HL-60 (cell line): ENCODE data around the gene DENND5A.
"Not testable (repeated sequence)": the region's sequence is repeated elsewhere in the genome, so short reads cannot be mapped to it uniquely, and the experiment has no call there.

Experiments used
- DNase-seq, 2 experiments: peaks; one replicate each; pipeline ENCODE4 v3.0.0-alpha.2; 2010 to 2020; ENCODE audit warnings: low read depth in 1 of 2, low spot score in 1 of 2
- H3K27ac ChIP-seq: fragments of 250-450 bp; sonication (Bioruptor Pico); replicated peaks from 2 replicates; pipeline ENCODE4 v1.5.1; 2020; ENCODE audit warnings: mild to moderate bottlenecking, moderate library complexity
- H3K27me3 ChIP-seq: fragments of 250-450 bp; sonication (Bioruptor Pico); 2 replicates; pipeline ENCODE4 v1.5.1; 2021; ENCODE audit warnings: mild to moderate bottlenecking, moderate library complexity; ENCODE audit not compliant: insufficient read depth, poor library complexity, severe bottlenecking
- H3K4me3 ChIP-seq: replicated peaks from 2 replicates; pipeline ENCODE4 v1.5.1; 2011; ENCODE audit warnings: mild to moderate bottlenecking, control low read depth, low read length; ENCODE audit not compliant: insufficient read depth
- CTCF ChIP-seq: IDR thresholded peaks from one replicate; pipeline ENCODE4 v1.5.1; 2011; ENCODE audit warnings: low read length, control low read depth, inconsistent platforms; ENCODE audit not compliant: insufficient read depth
- GABPA ChIP-seq: IDR thresholded peaks from 2 replicates; pipeline ENCODE4 v1.6.1; 2012; ENCODE audit warnings: low read depth
- POLR2AphosphoS5 ChIP-seq: IDR thresholded peaks from 2 replicates; pipeline ENCODE4 v1.6.1; 2012; ENCODE audit warnings: low read depth
- REST ChIP-seq: IDR thresholded peaks from 2 replicates; pipeline ENCODE4 v1.6.1; 2012; ENCODE audit warnings: low read depth; ENCODE audit not compliant: insufficient replicate concordance
- SPI1 ChIP-seq: IDR thresholded peaks from 2 replicates; pipeline ENCODE4 v1.6.1; 2012; ENCODE audit warnings: low read depth, mild to moderate bottlenecking, borderline replicate concordance

DENND5A gene

GRCh38 chr11:9260838-9261146, 4.4 kb downstream of the DENND5A start:
- not testable (repeated sequence) for DNase-seq, H3K4me3 ChIP-seq, H3K27ac ChIP-seq, H3K27me3 ChIP-seq

GRCh38 chr11:9259981-9260837, 4.9 kb downstream of the DENND5A start:
- no peak for TF ChIP-seq SPI1
- no peak for TF ChIP-seq CTCF
- TF ChIP-seq GABPA = no peak
- Histone ChIP-seq H3K27me3 (no peaks in the 10 kb centered on the region), H3K4me3 (no peak overlapping the region), H3K27ac (no peak overlapping the region)
- DNase-seq = no peak

DNA sequence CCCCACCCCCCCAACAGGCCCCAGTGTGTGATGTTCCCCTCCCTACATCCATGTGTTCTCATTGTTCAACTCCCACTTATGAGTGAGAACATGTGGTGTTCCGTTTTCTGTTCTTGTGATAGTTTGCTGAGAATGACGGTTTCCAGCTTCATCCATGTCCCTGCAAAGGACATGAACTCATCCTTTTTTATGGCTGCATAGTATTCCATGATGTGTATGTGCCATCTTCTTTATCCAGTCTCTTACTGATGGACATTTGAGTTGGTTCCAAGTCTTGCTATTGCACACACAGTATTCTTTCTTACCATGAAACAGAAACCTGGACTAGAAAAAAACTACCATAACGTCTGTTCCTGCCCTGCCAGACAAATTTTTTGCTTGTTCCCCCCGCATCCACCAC, 6.9 kb downstream of the DENND5A start:
- not testable (repeated sequence) for H3K4me3 ChIP-seq, H3K27ac ChIP-seq, DNase-seq, H3K27me3 ChIP-seq

GRCh38 chr11:9254416-9254815, 10.7 kb downstream of the DENND5A start:
- Histone ChIP-seq H3K27ac (no peak overlapping the region), H3K4me3 (no peak overlapping the region), H3K27me3 (no peaks in the 10 kb centered on the region)
- no peak for DNase-seq
- TF ChIP-seq GABPA = no peak
- TF ChIP-seq POLR2AphosphoS5 = no peak
- TF ChIP-seq SPI1 = no peak
- TF ChIP-seq REST = no peak
- no peak for TF ChIP-seq CTCF

GRCh38 chr11:9253086-9253485, 12.1 kb downstream of the DENND5A start:
- no peak for DNase-seq
- no peak overlapping the region for H3K27ac ChIP-seq
- H3K4me3 ChIP-seq = no peak overlapping the region
- no peaks in the 10 kb centered on the region for H3K27me3 ChIP-seq
- TF ChIP-seq CTCF (no peak), SPI1 (no peak), POLR2AphosphoS5 (no peak), REST (no peak), GABPA (no peak)
